Measurements from ENCODE around the gene ATP1A1. TPM values are rescaled to one million over a fixed set of nuclear protein-coding genes. Genes with fewer than 3 reads are reported as not detected.

ATP1A1 gene
- total and polyA plus RNA-seq, 2 experiments from 2014 or later = 117 to 202 TPM

DNA sequence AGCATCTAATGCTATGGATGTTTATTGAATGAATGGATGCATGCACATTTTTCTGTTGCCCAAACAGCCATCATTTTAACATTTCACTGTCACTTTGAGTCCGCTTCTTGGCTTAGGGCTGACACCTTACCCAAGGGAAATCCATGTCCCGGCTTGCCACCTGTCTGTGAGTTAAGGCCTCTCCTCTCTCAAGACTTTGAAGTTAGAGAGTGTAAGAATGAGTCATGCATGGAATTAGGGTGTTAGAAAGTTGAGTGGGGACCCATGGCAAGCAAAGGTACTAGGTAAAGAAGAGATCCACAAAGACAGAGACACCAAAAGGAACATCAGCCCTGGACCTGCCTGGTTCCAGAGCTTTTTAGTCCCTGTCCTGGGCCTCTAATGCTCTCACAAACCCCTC, 35.1 kb downstream of the ATP1A1 start (continued):
- TF ChIP-seq, protein P1, sequence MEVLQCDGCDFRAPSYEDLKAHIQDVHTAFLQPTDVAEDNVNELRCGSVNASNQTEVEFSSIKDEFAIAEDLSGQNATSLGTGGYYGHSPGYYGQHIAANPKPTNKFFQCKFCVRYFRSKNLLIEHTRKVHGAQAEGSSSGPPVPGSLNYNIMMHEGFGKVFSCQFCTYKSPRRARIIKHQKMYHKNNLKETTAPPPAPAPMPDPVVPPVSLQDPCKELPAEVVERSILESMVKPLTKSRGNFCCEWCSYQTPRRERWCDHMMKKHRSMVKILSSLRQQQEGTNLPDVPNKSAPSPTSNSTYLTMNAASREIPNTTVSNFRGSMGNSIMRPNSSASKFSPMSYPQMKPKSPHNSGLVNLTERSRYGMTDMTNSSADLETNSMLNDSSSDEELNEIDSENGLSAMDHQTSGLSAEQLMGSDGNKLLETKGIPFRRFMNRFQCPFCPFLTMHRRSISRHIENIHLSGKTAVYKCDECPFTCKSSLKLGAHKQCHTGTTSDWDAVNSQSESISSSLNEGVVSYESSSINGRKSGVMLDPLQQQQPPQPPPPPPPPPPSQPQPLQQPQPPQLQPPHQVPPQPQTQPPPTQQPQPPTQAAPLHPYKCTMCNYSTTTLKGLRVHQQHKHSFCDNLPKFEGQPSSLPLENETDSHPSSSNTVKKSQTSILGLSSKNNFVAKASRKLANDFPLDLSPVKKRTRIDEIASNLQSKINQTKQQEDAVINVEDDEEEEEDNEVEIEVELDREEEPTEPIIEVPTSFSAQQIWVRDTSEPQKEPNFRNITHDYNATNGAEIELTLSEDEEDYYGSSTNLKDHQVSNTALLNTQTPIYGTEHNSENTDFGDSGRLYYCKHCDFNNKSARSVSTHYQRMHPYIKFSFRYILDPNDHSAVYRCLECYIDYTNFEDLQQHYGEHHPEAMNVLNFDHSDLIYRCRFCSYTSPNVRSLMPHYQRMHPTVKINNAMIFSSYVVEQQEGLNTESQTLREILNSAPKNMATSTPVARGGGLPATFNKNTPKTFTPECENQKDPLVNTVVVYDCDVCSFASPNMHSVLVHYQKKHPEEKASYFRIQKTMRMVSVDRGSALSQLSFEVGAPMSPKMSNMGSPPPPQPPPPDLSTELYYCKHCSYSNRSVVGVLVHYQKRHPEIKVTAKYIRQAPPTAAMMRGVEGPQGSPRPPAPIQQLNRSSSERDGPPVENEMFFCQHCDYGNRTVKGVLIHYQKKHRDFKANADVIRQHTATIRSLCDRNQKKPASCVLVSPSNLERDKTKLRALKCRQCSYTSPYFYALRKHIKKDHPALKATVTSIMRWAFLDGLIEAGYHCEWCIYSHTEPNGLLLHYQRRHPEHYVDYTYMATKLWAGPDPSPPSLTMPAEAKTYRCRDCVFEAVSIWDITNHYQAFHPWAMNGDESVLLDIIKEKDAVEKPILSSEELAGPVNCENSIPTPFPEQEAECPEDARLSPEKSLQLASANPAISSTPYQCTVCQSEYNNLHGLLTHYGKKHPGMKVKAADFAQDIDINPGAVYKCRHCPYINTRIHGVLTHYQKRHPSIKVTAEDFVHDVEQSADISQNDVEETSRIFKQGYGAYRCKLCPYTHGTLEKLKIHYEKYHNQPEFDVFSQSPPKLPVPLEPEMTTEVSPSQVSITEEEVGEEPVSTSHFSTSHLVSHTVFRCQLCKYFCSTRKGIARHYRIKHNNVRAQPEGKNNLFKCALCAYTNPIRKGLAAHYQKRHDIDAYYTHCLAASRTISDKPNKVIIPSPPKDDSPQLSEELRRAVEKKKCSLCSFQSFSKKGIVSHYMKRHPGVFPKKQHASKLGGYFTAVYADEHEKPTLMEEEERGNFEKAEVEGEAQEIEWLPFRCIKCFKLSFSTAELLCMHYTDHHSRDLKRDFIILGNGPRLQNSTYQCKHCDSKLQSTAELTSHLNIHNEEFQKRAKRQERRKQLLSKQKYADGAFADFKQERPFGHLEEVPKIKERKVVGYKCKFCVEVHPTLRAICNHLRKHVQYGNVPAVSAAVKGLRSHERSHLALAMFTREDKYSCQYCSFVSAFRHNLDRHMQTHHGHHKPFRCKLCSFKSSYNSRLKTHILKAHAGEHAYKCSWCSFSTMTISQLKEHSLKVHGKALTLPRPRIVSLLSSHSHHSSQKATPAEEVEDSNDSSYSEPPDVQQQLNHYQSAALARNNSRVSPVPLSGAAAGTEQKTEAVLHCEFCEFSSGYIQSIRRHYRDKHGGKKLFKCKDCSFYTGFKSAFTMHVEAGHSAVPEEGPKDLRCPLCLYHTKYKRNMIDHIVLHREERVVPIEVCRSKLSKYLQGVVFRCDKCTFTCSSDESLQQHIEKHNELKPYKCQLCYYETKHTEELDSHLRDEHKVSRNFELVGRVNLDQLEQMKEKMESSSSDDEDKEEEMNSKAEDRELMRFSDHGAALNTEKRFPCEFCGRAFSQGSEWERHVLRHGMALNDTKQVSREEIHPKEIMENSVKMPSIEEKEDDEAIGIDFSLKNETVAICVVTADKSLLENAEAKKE (CRISPR knock-in tag; IDR thresholded peaks at IDR 0.05) = no peak
- TF ChIP-seq, protein P2, sequence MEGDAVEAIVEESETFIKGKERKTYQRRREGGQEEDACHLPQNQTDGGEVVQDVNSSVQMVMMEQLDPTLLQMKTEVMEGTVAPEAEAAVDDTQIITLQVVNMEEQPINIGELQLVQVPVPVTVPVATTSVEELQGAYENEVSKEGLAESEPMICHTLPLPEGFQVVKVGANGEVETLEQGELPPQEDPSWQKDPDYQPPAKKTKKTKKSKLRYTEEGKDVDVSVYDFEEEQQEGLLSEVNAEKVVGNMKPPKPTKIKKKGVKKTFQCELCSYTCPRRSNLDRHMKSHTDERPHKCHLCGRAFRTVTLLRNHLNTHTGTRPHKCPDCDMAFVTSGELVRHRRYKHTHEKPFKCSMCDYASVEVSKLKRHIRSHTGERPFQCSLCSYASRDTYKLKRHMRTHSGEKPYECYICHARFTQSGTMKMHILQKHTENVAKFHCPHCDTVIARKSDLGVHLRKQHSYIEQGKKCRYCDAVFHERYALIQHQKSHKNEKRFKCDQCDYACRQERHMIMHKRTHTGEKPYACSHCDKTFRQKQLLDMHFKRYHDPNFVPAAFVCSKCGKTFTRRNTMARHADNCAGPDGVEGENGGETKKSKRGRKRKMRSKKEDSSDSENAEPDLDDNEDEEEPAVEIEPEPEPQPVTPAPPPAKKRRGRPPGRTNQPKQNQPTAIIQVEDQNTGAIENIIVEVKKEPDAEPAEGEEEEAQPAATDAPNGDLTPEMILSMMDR (conservative IDR thresholded peaks at IDR 0.05; ENCODE audit: low read depth in 2 of 2) = no peak
- TF ChIP-seq, protein P3, sequence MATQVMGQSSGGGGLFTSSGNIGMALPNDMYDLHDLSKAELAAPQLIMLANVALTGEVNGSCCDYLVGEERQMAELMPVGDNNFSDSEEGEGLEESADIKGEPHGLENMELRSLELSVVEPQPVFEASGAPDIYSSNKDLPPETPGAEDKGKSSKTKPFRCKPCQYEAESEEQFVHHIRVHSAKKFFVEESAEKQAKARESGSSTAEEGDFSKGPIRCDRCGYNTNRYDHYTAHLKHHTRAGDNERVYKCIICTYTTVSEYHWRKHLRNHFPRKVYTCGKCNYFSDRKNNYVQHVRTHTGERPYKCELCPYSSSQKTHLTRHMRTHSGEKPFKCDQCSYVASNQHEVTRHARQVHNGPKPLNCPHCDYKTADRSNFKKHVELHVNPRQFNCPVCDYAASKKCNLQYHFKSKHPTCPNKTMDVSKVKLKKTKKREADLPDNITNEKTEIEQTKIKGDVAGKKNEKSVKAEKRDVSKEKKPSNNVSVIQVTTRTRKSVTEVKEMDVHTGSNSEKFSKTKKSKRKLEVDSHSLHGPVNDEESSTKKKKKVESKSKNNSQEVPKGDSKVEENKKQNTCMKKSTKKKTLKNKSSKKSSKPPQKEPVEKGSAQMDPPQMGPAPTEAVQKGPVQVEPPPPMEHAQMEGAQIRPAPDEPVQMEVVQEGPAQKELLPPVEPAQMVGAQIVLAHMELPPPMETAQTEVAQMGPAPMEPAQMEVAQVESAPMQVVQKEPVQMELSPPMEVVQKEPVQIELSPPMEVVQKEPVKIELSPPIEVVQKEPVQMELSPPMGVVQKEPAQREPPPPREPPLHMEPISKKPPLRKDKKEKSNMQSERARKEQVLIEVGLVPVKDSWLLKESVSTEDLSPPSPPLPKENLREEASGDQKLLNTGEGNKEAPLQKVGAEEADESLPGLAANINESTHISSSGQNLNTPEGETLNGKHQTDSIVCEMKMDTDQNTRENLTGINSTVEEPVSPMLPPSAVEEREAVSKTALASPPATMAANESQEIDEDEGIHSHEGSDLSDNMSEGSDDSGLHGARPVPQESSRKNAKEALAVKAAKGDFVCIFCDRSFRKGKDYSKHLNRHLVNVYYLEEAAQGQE (IDR thresholded peaks at IDR 0.05; ENCODE audit: unreplicated experiment) = no peak
- no peak for TF ChIP-seq STAT1 (IDR thresholded peaks at IDR 0.05; ENCODE audit: unreplicated experiment)
